PC-3 (cell line): Measurements from ENCODE around the gene GRK1. TPM values are rescaled to one million over a fixed set of nuclear protein-coding genes. Genes with fewer than 3 reads are reported as not detected.

Source experiments
- ATAC-seq: fragments of 200-7000 bp; cut with Tn5 transposase; 2 replicates; pipeline ENCODE4 v1.9.1; 2020; ENCODE audit warnings: mild to moderate bottlenecking, moderate library complexity
- BruUV-seq: library from RNA; stranded (reverse); fragments of 400-500 nt; replicated peaks from 2 replicates; lab custom pipeline; 2021; lab: Mats Ljungman, UMichigan
- CTCF ChIA-PET: fragments of 300-600 bp; sonication (Branson Sonifier 250); formaldehyde crosslinking; loops from one replicate; lab custom pipeline; 2022; ENCODE audit warnings: antibody characterized with exemption; lab: Charles Lee
- POLR2A ChIA-PET: fragments of 300-600 bp; sonication (Branson Sonifier 250); formaldehyde crosslinking; loops from one replicate; lab custom pipeline; 2022; ENCODE audit warnings: antibody characterized with exemption; ENCODE audit not compliant: unreplicated experiment; lab: Charles Lee
- DNase-seq: peaks from one replicate; pipeline ENCODE4 v3.0.0-alpha.2; 2015
- H2AFZ ChIP-seq: fragments of 300-600 bp; sonication (generic); 2 replicates; pipeline ENCODE4 v1.6.0; 2016; ENCODE audit warnings: antibody characterized with exemption, low read length
- H3F3A ChIP-seq: fragments of 300-600 bp; sonication (generic); one replicate; pipeline ENCODE4 v1.6.0; 2017; ENCODE audit warnings: antibody characterized with exemption, low read length, control low read depth, mild to moderate bottlenecking; ENCODE audit not compliant: unreplicated experiment
- H3K27ac ChIP-seq: fragments of 300-600 bp; sonication (generic); 2 replicates; pipeline ENCODE4 v1.5.1; 2016; ENCODE audit warnings: mild to moderate bottlenecking, low read length
- H3K27me3 ChIP-seq: fragments of 300-600 bp; sonication (generic); 2 replicates; pipeline ENCODE4 v1.6.1; 2016; ENCODE audit warnings: low read length, mixed read lengths
- H3K36me3 ChIP-seq: fragments of 300-600 bp; sonication (generic); 2 replicates; pipeline ENCODE4 v1.6.1; 2016; ENCODE audit warnings: low read depth, mixed run types, low read length, mixed read lengths
- H3K4me1 ChIP-seq: fragments of 300-600 bp; sonication (generic); 2 replicates; pipeline ENCODE4 v1.5.1; 2016; ENCODE audit warnings: low read length; ENCODE audit not compliant: insufficient read depth
- H3K4me2 ChIP-seq: fragments of 300-600 bp; sonication (generic); 2 replicates; pipeline ENCODE4 v1.6.0; 2016; ENCODE audit warnings: low read length
- H3K4me3 ChIP-seq: fragments of 300-600 bp; sonication (generic); 2 replicates; pipeline ENCODE4 v1.5.1; 2016; ENCODE audit warnings: mild to moderate bottlenecking, low read length, mixed read lengths
- H3K79me2 ChIP-seq: fragments of 300-600 bp; sonication (generic); 2 replicates; pipeline ENCODE4 v1.6.1; 2017; ENCODE audit warnings: low read length, mixed read lengths
- H3K9ac ChIP-seq: fragments of 300-600 bp; sonication (generic); 2 replicates; pipeline ENCODE4 v1.6.0; 2016; ENCODE audit warnings: mild to moderate bottlenecking, low read length
- H3K9me2 ChIP-seq: fragments of 300-600 bp; sonication (generic); replicated peaks from 2 replicates; pipeline ENCODE4 v1.6.1; 2016; ENCODE audit warnings: mixed run types, low read length, mixed read lengths
- H3K9me3 ChIP-seq: fragments of 300-600 bp; sonication (generic); 2 replicates; pipeline ENCODE4 v1.6.1; 2016; ENCODE audit warnings: low read length, mixed read lengths
- H4K20me1 ChIP-seq: fragments of 300-600 bp; sonication (generic); 2 replicates; pipeline ENCODE4 v1.6.1; 2016; ENCODE audit warnings: low read length, mixed read lengths
- CTCF ChIP-seq: fragments of 300-600 bp; sonication (generic); conservative IDR thresholded peaks from 2 replicates; pipeline ENCODE4 v1.5.1; 2017; ENCODE audit warnings: antibody characterized with exemption, low read depth, mild to moderate bottlenecking, low read length
- EZH2 ChIP-seq: fragments of 300-600 bp; sonication (generic); IDR thresholded peaks from one replicate; pipeline ENCODE4 v1.6.1; 2017; ENCODE audit warnings: antibody characterized with exemption, mild to moderate bottlenecking, low read length; ENCODE audit not compliant: unreplicated experiment
- EZH2phosphoT487 ChIP-seq: fragments of 300-600 bp; sonication (generic); IDR thresholded peaks from 2 replicates; pipeline ENCODE4 v1.6.1; 2018; ENCODE audit warnings: mild to moderate bottlenecking, antibody characterized with exemption, low read length, borderline replicate concordance
- intact Hi-C: fragments of 100-400 bp; cut with micrococcal nuclease; formaldehyde crosslinking; loops from 2 replicates; pipeline ENCODE4 v1.9.0; 2023
- total RNA-seq: library from RNA; depleted of rRNA; stranded (reverse); fragments of >200 nt; gene quantifications from 2 replicates; pipeline ENCODE4 v1.2.3, GENCODE V29; 2014

The GRK1 gene
- total RNA-seq, 1 experiment from 2014 or later: not detected

- POLR2A ChIA-PET: no interaction called here
- TF ChIP-seq EZH2phosphoT487 (no peak), CTCF (no peak), EZH2 (no peak)
- Histone ChIP-seq H3K27ac (no peak overlapping the region), H3F3A (no peaks in the 10 kb centered on the region), H3K4me2 (no peak overlapping the region), H3K27me3 (no peaks in the 10 kb centered on the region), H3K9ac (no peak overlapping the region), H4K20me1 (no peaks in the 10 kb centered on the region), H3K4me1 (no peaks in the 10 kb centered on the region), H3K4me3 (no peak overlapping the region), H3K9me3 (no peaks in the 10 kb centered on the region), H2AFZ (no peak overlapping the region), H3K36me3 (no peaks in the 10 kb centered on the region), H3K79me2 (no peaks in the 10 kb centered on the region), H3K9me2 (no peaks in the 10 kb centered on the region)
- no peak for DNase-seq
- ATAC-seq: no peak
- BruUV-seq: no TSS peak
- intact Hi-C loops: no loop called here
- CTCF ChIA-PET: no interaction called here
Measured at GRCh38 chr13:113723410-113724015, 56.5 kb downstream of the GRK1 start.

- H3K27ac ChIP-seq: no peak overlapping the region
- no peaks in the 10 kb centered on the region for H3K36me3 ChIP-seq
- H3F3A ChIP-seq: no peaks in the 10 kb centered on the region
- no peaks in the 10 kb centered on the region for H3K79me2 ChIP-seq
- no peak for ATAC-seq
- no peaks in the 10 kb centered on the region for H3K4me1 ChIP-seq
- ChIA-PET CTCF (interaction anchor here (1.0 kb wide), 1 partner anchor 223 kb away, joined by 4 read pairs; no protein-coding TSS in a partner anchor), POLR2A (no interaction called here)
- peak overlapping the region; percentile 14; the same call in 1 of the 2 replicates for H2AFZ ChIP-seq
- intact Hi-C loops: no loop called here
- no peak for DNase-seq
- peak overlapping the region; percentile 35; the same call in 1 of the 2 replicates for H3K4me3 ChIP-seq
- H4K20me1 ChIP-seq: no peaks in the 10 kb centered on the region
- TF ChIP-seq EZH2 (no peak), CTCF (no peak), EZH2phosphoT487 (no peak)
- peak overlapping the region; percentile 66; the same call in 1 of the 2 replicates for H3K4me2 ChIP-seq
- H3K27me3 ChIP-seq: no peaks in the 10 kb centered on the region
- H3K9me2 ChIP-seq: no peaks in the 10 kb centered on the region
- H3K9me3 ChIP-seq: no peaks in the 10 kb centered on the region
- H3K9ac ChIP-seq: no peak overlapping the region
- no TSS peak for BruUV-seq
Measured at GRCh38 chr13:113724016-113724758, 57.2 kb downstream of the GRK1 start.
